ENCODE results near the gene PCDHGB2. TPM values are rescaled to one million over a fixed set of nuclear protein-coding genes. Genes with fewer than 3 reads are reported as not detected.
"Not testable (repeated sequence)": the region's sequence is repeated elsewhere in the genome, so short reads cannot be mapped to it uniquely, and the experiment has no call there.

Gene PCDHGB2
- total RNA-seq, 1 donor from 2014 or later, result 1.2 TPM

- H3K27me3 Mint-ChIP-seq (ENCODE audit: low read depth), result no peaks in the 10 kb centered on the region
- peaks cover 65% of the 10 kb centered on the region for H3K9me3 Mint-ChIP-seq
- peaks cover 10% of the 10 kb centered on the region for H3K36me3 Mint-ChIP-seq
- no peak overlapping the region for H3K27ac Mint-ChIP-seq
- no peak overlapping the region for H3K4me3 Mint-ChIP-seq
- TF ChIP-seq, protein P1, sequence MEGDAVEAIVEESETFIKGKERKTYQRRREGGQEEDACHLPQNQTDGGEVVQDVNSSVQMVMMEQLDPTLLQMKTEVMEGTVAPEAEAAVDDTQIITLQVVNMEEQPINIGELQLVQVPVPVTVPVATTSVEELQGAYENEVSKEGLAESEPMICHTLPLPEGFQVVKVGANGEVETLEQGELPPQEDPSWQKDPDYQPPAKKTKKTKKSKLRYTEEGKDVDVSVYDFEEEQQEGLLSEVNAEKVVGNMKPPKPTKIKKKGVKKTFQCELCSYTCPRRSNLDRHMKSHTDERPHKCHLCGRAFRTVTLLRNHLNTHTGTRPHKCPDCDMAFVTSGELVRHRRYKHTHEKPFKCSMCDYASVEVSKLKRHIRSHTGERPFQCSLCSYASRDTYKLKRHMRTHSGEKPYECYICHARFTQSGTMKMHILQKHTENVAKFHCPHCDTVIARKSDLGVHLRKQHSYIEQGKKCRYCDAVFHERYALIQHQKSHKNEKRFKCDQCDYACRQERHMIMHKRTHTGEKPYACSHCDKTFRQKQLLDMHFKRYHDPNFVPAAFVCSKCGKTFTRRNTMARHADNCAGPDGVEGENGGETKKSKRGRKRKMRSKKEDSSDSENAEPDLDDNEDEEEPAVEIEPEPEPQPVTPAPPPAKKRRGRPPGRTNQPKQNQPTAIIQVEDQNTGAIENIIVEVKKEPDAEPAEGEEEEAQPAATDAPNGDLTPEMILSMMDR (IDR thresholded peaks at IDR 0.05; ENCODE audit: unreplicated experiment), result no peak
- H3K4me1 Mint-ChIP-seq, result no peaks in the 10 kb centered on the region
- DNase-seq (ENCODE audit: low spot score in 2 of 2, unreplicated experiment in 2 of 2), result no peak
Observed at GRCh38 chr5:141345327-141345726, 14.5 kb upstream of the PCDHGB2 start.

- not testable (repeated sequence) for H3K36me3 Mint-ChIP-seq; H3K4me3 Mint-ChIP-seq; H3K27me3 Mint-ChIP-seq (ENCODE audit: low read depth); H3K4me1 Mint-ChIP-seq; H3K27ac Mint-ChIP-seq; DNase-seq (ENCODE audit: low spot score in 2 of 2, unreplicated experiment in 2 of 2)
- peaks cover 70% of the 10 kb centered on the region for H3K9me3 Mint-ChIP-seq
Observed at GRCh38 chr5:141346017-141346416, 13.8 kb upstream of the PCDHGB2 start.

DNA sequence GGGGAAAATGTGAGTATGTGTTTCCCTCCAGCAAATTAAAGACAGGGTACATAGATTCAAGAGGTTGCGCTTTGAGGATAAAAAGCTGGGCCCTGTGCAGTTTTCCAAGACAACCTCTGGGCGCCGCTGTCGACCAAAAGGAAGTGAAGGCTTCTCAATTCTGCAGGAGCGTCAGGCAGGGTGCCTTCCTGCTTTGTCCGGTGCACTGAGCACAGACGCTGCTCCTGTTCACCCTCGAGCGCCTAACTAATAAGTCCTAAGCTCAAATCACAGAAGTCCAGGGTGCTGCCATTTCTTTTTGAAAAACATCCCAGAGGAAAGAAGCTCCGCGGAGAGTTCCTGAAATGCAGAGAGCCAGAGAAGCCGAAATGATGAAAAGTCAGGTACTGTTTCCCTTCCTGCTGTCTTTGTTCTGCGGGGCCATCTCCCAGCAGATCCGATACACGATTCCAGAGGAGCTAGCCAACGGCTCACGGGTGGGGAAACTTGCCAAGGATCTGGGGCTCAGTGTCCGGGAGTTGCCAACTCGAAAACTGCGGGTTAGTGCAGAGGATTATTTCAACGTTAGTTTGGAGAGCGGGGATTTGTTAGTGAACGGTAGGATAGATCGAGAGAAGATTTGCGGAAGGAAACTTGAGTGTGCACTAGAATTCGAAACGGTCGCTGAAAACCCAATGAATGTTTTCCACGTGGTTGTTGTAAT is 9.7 kb upstream of the PCDHGB2 start, which contains the start of gene PCDHGB1:
Gene PCDHGB1 (plus strand): TSS at position 183 of the 703 bp plus-strand sequence. CDS start 162 bp downstream, at position 345.
- no peak within 1 kb of the TSS for H3K27ac Mint-ChIP-seq
- TF ChIP-seq, protein P1 (IDR thresholded peaks at IDR 0.05; ENCODE audit: unreplicated experiment), result no peak
- H3K9me3 Mint-ChIP-seq, result peaks cover 52% of the 10 kb centered on the region
- peaks cover 10% of the 10 kb centered on the region for H3K36me3 Mint-ChIP-seq
- no peak for DNase-seq (ENCODE audit: low spot score in 2 of 2, unreplicated experiment in 2 of 2)
- no peaks in the 10 kb centered on the region for H3K4me1 Mint-ChIP-seq
- peak within 1 kb of the TSS; percentile 39 for H3K4me3 Mint-ChIP-seq
- no peaks in the 10 kb centered on the region for H3K27me3 Mint-ChIP-seq (ENCODE audit: low read depth)

DNA sequence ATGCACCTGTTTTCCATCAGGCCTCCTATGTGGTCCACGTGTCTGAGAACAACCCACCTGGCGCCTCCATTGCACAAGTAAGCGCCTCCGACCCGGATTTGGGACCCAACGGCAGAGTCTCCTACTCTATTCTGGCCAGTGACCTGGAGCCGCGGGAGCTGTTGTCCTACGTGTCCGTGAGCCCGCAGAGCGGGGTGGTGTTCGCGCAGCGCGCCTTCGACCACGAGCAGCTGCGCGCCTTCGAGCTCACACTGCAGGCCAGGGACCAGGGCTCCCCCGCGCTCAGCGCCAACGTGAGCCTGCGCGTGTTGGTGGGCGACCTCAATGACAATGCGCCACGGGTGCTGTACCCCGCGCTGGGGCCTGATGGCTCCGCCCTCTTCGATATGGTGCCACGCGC is 8.2 kb upstream of the PCDHGB2 start:
- TF ChIP-seq, protein P1 (IDR thresholded peaks at IDR 0.05; ENCODE audit: unreplicated experiment), result no peak

DNA sequence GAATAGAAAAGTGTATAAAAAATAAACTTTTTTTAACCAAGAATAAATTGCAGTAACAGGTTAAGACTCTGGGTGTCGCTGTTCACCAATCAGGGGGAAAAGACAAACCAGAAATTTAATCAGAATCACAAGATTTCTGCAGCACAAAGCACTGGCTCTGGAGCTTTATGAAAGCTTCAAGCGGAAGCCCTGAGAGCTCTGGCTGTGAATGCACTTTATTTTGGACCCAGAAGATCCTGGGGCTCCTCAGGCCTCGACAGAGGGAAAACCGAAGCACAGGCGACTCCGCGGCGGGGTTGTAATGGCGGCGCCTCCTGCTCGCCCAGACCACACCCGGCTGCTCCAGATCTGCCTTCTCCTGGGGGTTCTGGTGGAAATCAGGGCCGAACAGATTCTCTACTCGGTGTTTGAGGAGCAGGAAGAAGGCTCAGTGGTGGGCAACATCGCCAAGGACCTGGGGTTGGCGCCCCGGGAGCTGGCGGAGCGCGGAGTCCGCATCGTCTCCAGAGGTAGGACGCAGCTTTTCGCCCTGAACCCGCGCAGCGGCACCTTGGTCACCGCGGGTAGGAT is 4.8 kb upstream of the PCDHGB2 start, which contains the start of gene PCDHGA4:
Gene PCDHGA4 (plus strand): TSS at position 122 of the 570 bp plus-strand sequence. CDS start 87 bp downstream, at position 209.
- DNase-seq (ENCODE audit: low spot score in 2 of 2, unreplicated experiment in 2 of 2), result no peak
- Mint-ChIP-seq H3K36me3 (peaks cover 9% of the 10 kb centered on the region), H3K4me1 (no peaks in the 10 kb centered on the region), H3K27ac (no peak within 1 kb of the TSS), H3K27me3 (ENCODE audit: low read depth) (no peaks in the 10 kb centered on the region), H3K9me3 (peaks cover 60% of the 10 kb centered on the region), H3K4me3 (no peak within 1 kb of the TSS)
- TF ChIP-seq, protein P1 (IDR thresholded peaks at IDR 0.05; ENCODE audit: unreplicated experiment), result peak; percentile 63

More for the DNA sequence above, 8.2 kb upstream of the PCDHGB2 start:
- H3K9me3 Mint-ChIP-seq, result peaks cover 60% of the 10 kb centered on the region
- peaks cover 8% of the 10 kb centered on the region for H3K36me3 Mint-ChIP-seq
- H3K4me1 Mint-ChIP-seq, result no peaks in the 10 kb centered on the region
- no peak overlapping the region for H3K27ac Mint-ChIP-seq
- DNase-seq (ENCODE audit: low spot score in 2 of 2, unreplicated experiment in 2 of 2), result no peak
- H3K27me3 Mint-ChIP-seq (ENCODE audit: low read depth), result no peaks in the 10 kb centered on the region
- no peak overlapping the region for H3K4me3 Mint-ChIP-seq

DNA sequence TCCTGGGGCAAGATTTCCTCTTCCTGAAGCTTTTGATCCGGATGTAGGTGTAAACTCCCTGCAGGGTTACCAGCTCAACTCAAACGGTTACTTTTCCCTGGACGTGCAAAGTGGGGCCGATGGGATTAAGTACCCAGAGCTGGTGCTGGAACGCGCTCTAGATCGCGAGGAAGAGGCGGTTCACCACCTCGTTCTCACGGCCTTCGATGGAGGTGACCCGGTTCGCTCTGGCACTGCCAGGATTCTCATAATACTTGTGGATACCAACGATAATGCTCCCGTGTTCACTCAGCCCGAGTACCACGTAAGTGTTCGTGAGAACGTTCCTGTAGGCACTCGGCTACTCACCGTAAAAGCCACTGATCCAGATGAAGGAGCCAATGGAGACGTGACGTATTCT is 4.2 kb upstream of the PCDHGB2 start:
- Mint-ChIP-seq H3K27me3 (ENCODE audit: low read depth) (no peaks in the 10 kb centered on the region), H3K9me3 (peaks cover 60% of the 10 kb centered on the region), H3K36me3 (peaks cover 9% of the 10 kb centered on the region), H3K4me3 (no peak overlapping the region), H3K4me1 (no peaks in the 10 kb centered on the region), H3K27ac (no peak overlapping the region)
- no peak for DNase-seq (ENCODE audit: low spot score in 2 of 2, unreplicated experiment in 2 of 2)
- TF ChIP-seq, protein P1 (IDR thresholded peaks at IDR 0.05; ENCODE audit: unreplicated experiment), result no peak
